ENCODE results near the gene SFXN3. TPM values are rescaled to one million over a fixed set of nuclear protein-coding genes. Genes with fewer than 3 reads are reported as not detected.
A peak's percentile ranks its signal among the peaks of the same experiment; 100 is the strongest.

SFXN3 gene
- total and polyA plus RNA-seq, 2 of the 13 experiments (the other 11 are each of a cell fraction or from before 2014, with no cell fraction given) = 16.8 to 71.5 TPM

GRCh38 chr10:100996678-100997359 lies 34.2 kb upstream of the SFXN3 start (continued):
- TF ChIP-seq MTF2 (CRISPR knock-in tag; IDR thresholded peaks at IDR 0.05; ENCODE audit: borderline replicate concordance) (0 out of 2 replicates have a peak, but pooled peaks have one; percentile 14), RORA (CRISPR knock-in tag; IDR thresholded peaks at IDR 0.05) (no peak), POLR2A (IDR thresholded peaks at IDR 0.05; ENCODE audit: insufficient read depth in 1 of 2, low read depth in 2 of 2, low read length in 2 of 2) (no peak), HOXD1 (CRISPR knock-in tag; IDR thresholded peaks at IDR 0.05) (no peak), ZNF280D (CRISPR knock-in tag; IDR thresholded peaks at IDR 0.05) (no peak; the same call in 1 of the 2 replicates), CHD4 (IDR thresholded peaks at IDR 0.05; ENCODE audit: borderline replicate concordance, low read length) (no peak), FLYWCH1 (CRISPR knock-in tag; IDR thresholded peaks at IDR 0.05) (no peak), IRF9 (CRISPR knock-in tag; IDR thresholded peaks at IDR 0.05; ENCODE audit: borderline replicate concordance) (no peak), THRA (CRISPR knock-in tag; IDR thresholded peaks at IDR 0.05; ENCODE audit: borderline replicate concordance) (no peak), MXD1 (CRISPR knock-in tag; IDR thresholded peaks at IDR 0.05) (no peak), ZNF7 (CRISPR knock-in tag; IDR thresholded peaks at IDR 0.05) (no peak), ZSCAN12 (CRISPR knock-in tag; IDR thresholded peaks at IDR 0.05) (no peak), ZBTB14 (CRISPR knock-in tag; IDR thresholded peaks at IDR 0.05) (no peak), HHEX (CRISPR knock-in tag; IDR thresholded peaks at IDR 0.05) (no peak), CAMTA2 (CRISPR knock-in tag; IDR thresholded peaks at IDR 0.05; ENCODE audit: borderline replicate concordance) (no peak), ETV5 (CRISPR knock-in tag; IDR thresholded peaks at IDR 0.05; ENCODE audit: borderline replicate concordance) (no peak), ZNF773 (CRISPR knock-in tag; IDR thresholded peaks at IDR 0.05; ENCODE audit: borderline replicate concordance) (no peak), ZNF704 (CRISPR knock-in tag; IDR thresholded peaks at IDR 0.05; ENCODE audit: borderline replicate concordance) (no peak), ZNF747 (CRISPR knock-in tag; IDR thresholded peaks at IDR 0.05; ENCODE audit: borderline replicate concordance) (no peak), DPF2 (CRISPR knock-in tag; IDR thresholded peaks at IDR 0.05; ENCODE audit: borderline replicate concordance, low read depth) (no peak)
